Mucosa of descending colon (tissue), 3 donors: ENCODE results near the gene CACNA2D1. TPM values are rescaled to one million over a fixed set of nuclear protein-coding genes. Genes with fewer than 3 reads are reported as not detected.

Source experiments
- ATAC-seq: fragments of 200-7000 bp; cut with Tn5 transposase; one replicate; pipeline ENCODE4 v1.9.1; 2020; ENCODE audit warnings: mild to moderate bottlenecking, moderate library complexity
- DNase-seq, 3 donors: peaks; one replicate each; pipeline ENCODE4 v3.0.0-alpha.2; 2020
- H3K36me3 ChIP-seq: fragments of 200-600 bp; one replicate; pipeline ENCODE4 v1.8.0; 2021; ENCODE audit warnings: low read depth, mild to moderate bottlenecking
- H3K4me1 ChIP-seq: fragments of 200-600 bp; one replicate; pipeline ENCODE4 v1.8.0; 2021; ENCODE audit warnings: low read depth, mild to moderate bottlenecking
- H3K4me3 ChIP-seq: fragments of 200-600 bp; one replicate; pipeline ENCODE4 v1.8.0; 2021; ENCODE audit warnings: mild to moderate bottlenecking
- H3K9me3 ChIP-seq: fragments of 200-600 bp; one replicate; pipeline ENCODE4 v1.8.0; 2021; ENCODE audit warnings: mild to moderate bottlenecking
- CTCF ChIP-seq: fragments of 200-600 bp; IDR thresholded peaks from one replicate; pipeline ENCODE4 v1.8.0; 2022; ENCODE audit warnings: antibody characterized with exemption, mild to moderate bottlenecking
- intact Hi-C, 2 donors: fragments of 100-400 bp; cut with DNase I in 1 of 2; cut with micrococcal nuclease in 1 of 2; formaldehyde crosslinking; loops; one replicate each; pipeline versions ENCODE4 v1.11.0 to v1.11.1; 2022; cut with DNase I, micrococcal nuclease
- total RNA-seq, 3 donors: library from RNA; stranded (reverse); fragmentation: NEBNext Ultra II Directional in 2 of 3; extraction: Animal tissue kit (Norgen Biotek cat#: 25700) in 2 of 3; gene quantifications; one replicate each; pipeline versions ENCODE4 v1.2.1 to v1.2.4, GENCODE V29; 2021 to 2023
- donor health status: DM: no; HTN: no; CAD: no; lungs with moderate emphysema.
- donor health status: DM: no; HTN: no; CAD: no.
- donor health status: DM: no; HTN: yes; CAD: no.

CACNA2D1 gene
- total RNA-seq, 3 donors from 2014 or later: 3.9 to 44.1 (median 6.9) TPM

GRCh38 chr7:82051601-82052000 lies 392.0 kb downstream of the CACNA2D1 start:
- ATAC-seq: no peak
- Histone ChIP-seq H3K9me3 (no peaks in the 10 kb centered on the region), H3K4me1 (no peaks in the 10 kb centered on the region), H3K36me3 (no peaks in the 10 kb centered on the region), H3K4me3 (no peak overlapping the region)
- no peak for TF ChIP-seq CTCF
- DNase-seq: no peak
- intact Hi-C loops: no loop called here

- no peak for TF ChIP-seq CTCF
- Histone ChIP-seq H3K4me3 (no peak overlapping the region), H3K4me1 (no peaks in the 10 kb centered on the region), H3K36me3 (no peaks in the 10 kb centered on the region), H3K9me3 (no peaks in the 10 kb centered on the region)
- intact Hi-C loops: no loop called here
- DNase-seq (no peak), ATAC-seq (peak; percentile 11)
These were observed 392.8 kb downstream of the CACNA2D1 start for GRCh38 chr7:82050792-82051191.

GRCh38 chr7:82049891-82050533 lies 393.6 kb downstream of the CACNA2D1 start:
- intact Hi-C loops: no loop called here
- DNase-seq: no peak
- Histone ChIP-seq H3K9me3 (no peaks in the 10 kb centered on the region), H3K4me3 (no peak overlapping the region), H3K36me3 (no peaks in the 10 kb centered on the region), H3K4me1 (no peaks in the 10 kb centered on the region)
- no peak for TF ChIP-seq CTCF
- ATAC-seq: peak; percentile 51

GRCh38 chr7:82049442-82049841 lies 394.1 kb downstream of the CACNA2D1 start:
- no peak for TF ChIP-seq CTCF
- no peak for ATAC-seq
- Histone ChIP-seq H3K4me3 (no peak overlapping the region), H3K4me1 (no peaks in the 10 kb centered on the region), H3K36me3 (no peaks in the 10 kb centered on the region), H3K9me3 (no peaks in the 10 kb centered on the region)
- intact Hi-C loops: no loop called here
- DNase-seq: no peak

- Histone ChIP-seq H3K9me3 (no peaks in the 10 kb centered on the region), H3K4me3 (no peak overlapping the region), H3K36me3 (no peaks in the 10 kb centered on the region), H3K4me1 (no peaks in the 10 kb centered on the region)
- DNase-seq (peak in 1 of 3 donors; percentile 60), ATAC-seq (no peak)
- intact Hi-C loops: loop anchor here in 1 of 2 donors (5.0 kb wide), 1 partner anchor 533 kb away; no protein-coding TSS in a partner anchor
- TF ChIP-seq CTCF: peak; percentile 10
These were observed 399.0 kb downstream of the CACNA2D1 start for GRCh38 chr7:82044497-82045080.
